ENCODE measurements around the gene SELENOH. TPM values are rescaled to one million over a fixed set of nuclear protein-coding genes. Genes with fewer than 3 reads are reported as not detected.
"Not testable (repeated sequence)": the region's sequence is repeated elsewhere in the genome, so short reads cannot be mapped to it uniquely, and the experiment has no call there.

SELENOH gene
- total and polyA plus RNA-seq, 2 of the 8 experiments (the other 6 are each of a cell fraction or from before 2014, with no cell fraction given) = 243 to 264 TPM

GRCh38 chr11:57713835-57714234 lies 27.5 kb upstream of the SELENOH start (continued):
- TF ChIP-seq RNF2 (IDR thresholded peaks at IDR 0.05; ENCODE audit: borderline replicate concordance, low read depth, low read length, missing control alignments, poor library complexity, severe bottlenecking) (no peak), MAFK (IDR thresholded peaks at IDR 0.05; ENCODE audit: low read depth, low read length) (no peak)

GRCh38 chr11:57716726-57717125 lies 24.6 kb upstream of the SELENOH start:
- H3K9ac ChIP-seq (replicated peaks in 1 of 4; ENCODE audit: extremely low read depth in 1 of 4, low read depth in 3 of 4, low read length in 3 of 4); FAIRE-seq; H3K79me1 ChIP-seq (ENCODE audit: low read depth, low read length); H2BK15ac ChIP-seq (ENCODE audit: low read length); H2AFZ ChIP-seq (ENCODE audit: low read length); H2BK12ac ChIP-seq (ENCODE audit: low read depth, low read length); H3K18ac ChIP-seq (ENCODE audit: extremely low read depth, low read length); POLR2A ChIA-PET (ENCODE audit: partially characterized antibody); H4K5ac ChIP-seq (ENCODE audit: insufficient read length, low read depth, low read length); H3K4me2 ChIP-seq (ENCODE audit: insufficient read depth in 1 of 2, low read depth in 2 of 2, low read length in 2 of 2); H2BK120ac ChIP-seq (replicated peaks; ENCODE audit: low read depth, low read length); CTCF ChIA-PET (ENCODE audit: partially characterized antibody); H3K9me3 ChIP-seq (ENCODE audit: insufficient read depth in 2 of 2, low read depth in 1 of 2, low read length in 1 of 2); H4K8ac ChIP-seq (ENCODE audit: extremely low read depth, insufficient read depth, low read length); H3K4me1 ChIP-seq (replicated peaks in 1 of 4; ENCODE audit: control insufficient read depth in 3 of 4, insufficient read depth in 4 of 4, low read length in 3 of 4); H3K4me3 ChIP-seq (ENCODE audit: extremely low read depth in 1 of 4, insufficient read depth in 2 of 4, low read depth in 3 of 4, low read length in 4 of 4); H3K23ac ChIP-seq (ENCODE audit: insufficient read length); H3K27ac ChIP-seq (ENCODE audit: low read depth, low read length); H3K4ac ChIP-seq (replicated peaks; ENCODE audit: insufficient read length, low read depth, low read length); H3K23me2 ChIP-seq (ENCODE audit: low read depth, low read length); H2BK20ac ChIP-seq (ENCODE audit: low read length); H3K56ac ChIP-seq (replicated peaks; ENCODE audit: insufficient read length, low read depth, low read length); H4K20me1 ChIP-seq (replicated peaks in 1 of 2; ENCODE audit: control insufficient read depth in 1 of 2, insufficient read depth in 2 of 2, low read length in 2 of 2); H2BK5ac ChIP-seq (ENCODE audit: low read depth, low read length); H2AK5ac ChIP-seq (ENCODE audit: low read depth, low read length); H3K27me3 ChIP-seq (replicated peaks in 1 of 4; ENCODE audit: control insufficient read depth in 3 of 4, extremely low read depth in 1 of 4, insufficient read depth in 3 of 4, low read length in 3 of 4); DNase-seq (ENCODE audit: low read depth in 1 of 2, low spot score in 2 of 2); H3K14ac ChIP-seq (ENCODE audit: insufficient read length); H4K91ac ChIP-seq (replicated peaks; ENCODE audit: insufficient read length, low read length): not testable (repeated sequence)
- Histone ChIP-seq H3K79me2 (ENCODE audit: control insufficient read depth in 1 of 2, insufficient read depth in 2 of 2, low read length in 2 of 2) (peaks cover 26 to 59% of the 10 kb centered on the region in 2 experiments), H3K36me3 (ENCODE audit: control insufficient read depth in 2 of 4, insufficient read depth in 4 of 4, low read length in 3 of 4) (peaks cover 0 to 20% (median 9%) of the 10 kb centered on the region in 4 experiments; a peak in 4 of 8 replicates)
- WGBS, 2 experiments (ENCODE audit: extremely low coverage in 1 of 2, insufficient coverage in 1 of 2, insufficient read length in 1 of 2, insufficient replicate concordance in 2 of 2, low coverage in 1 of 2, low lambda C conversion rate in 2 of 2, missing lambda C conversion rate in 1 of 2) = 100% methylated on average over 6 of the region's 34 CpGs; no CpG with 5 or more reads in 1 of the 2 experiments
